ENCODE measurements around the gene ZNF549. TPM values are rescaled to one million over a fixed set of nuclear protein-coding genes. Genes with fewer than 3 reads are reported as not detected.

ZNF549 gene
- total and polyA plus RNA-seq, 2 of the 8 experiments (the other 6 are each of a cell fraction or from before 2014, with no cell fraction given), result 4.3 to 9.7 TPM

GRCh38 chr19:57563547-57563946 lies 36.4 kb downstream of the ZNF549 start:
- Histone ChIP-seq H2AFZ (ENCODE audit: low read length) (no peak overlapping the region), H3K4ac (replicated peaks; ENCODE audit: insufficient read length, low read depth, low read length) (no peak overlapping the region), H3K23me2 (ENCODE audit: low read depth, low read length) (peaks cover 3% of the 10 kb centered on the region; the same call in 1 of the 2 replicates), H3K23ac (ENCODE audit: insufficient read length) (no peak overlapping the region), H3K9me3 (ENCODE audit: insufficient read depth in 2 of 2, low read depth in 1 of 2, low read length in 1 of 2) (peaks cover 49 to 68% of the 10 kb centered on the region in 2 experiments), H2BK15ac (ENCODE audit: low read length) (no peak overlapping the region), H2BK5ac (ENCODE audit: low read depth, low read length) (no peak overlapping the region), H3K27ac (ENCODE audit: low read depth, low read length) (no peak overlapping the region), H3K4me1 (replicated peaks in 1 of 4; ENCODE audit: control insufficient read depth in 3 of 4, insufficient read depth in 4 of 4, low read length in 3 of 4) (peaks cover 0 to 3% (median under 1%) of the 10 kb centered on the region in 4 experiments; a peak in 3 of 7 replicates), H3K56ac (replicated peaks; ENCODE audit: insufficient read length, low read depth, low read length) (no peak overlapping the region), H3K18ac (ENCODE audit: extremely low read depth, low read length) (no peak overlapping the region), H3K79me2 (ENCODE audit: control insufficient read depth in 1 of 2, insufficient read depth in 2 of 2, low read length in 2 of 2) (peaks cover 0 to 10% of the 10 kb centered on the region in 2 experiments; a peak in 2 of 4 replicates), H4K91ac (replicated peaks; ENCODE audit: insufficient read length, low read length) (no peak overlapping the region), H4K5ac (ENCODE audit: insufficient read length, low read depth, low read length) (no peak overlapping the region), H3K14ac (ENCODE audit: insufficient read length) (no peak overlapping the region), H3K9ac (replicated peaks in 1 of 4; ENCODE audit: extremely low read depth in 1 of 4, low read depth in 3 of 4, low read length in 3 of 4) (no peak overlapping the region), H4K20me1 (replicated peaks in 1 of 2; ENCODE audit: control insufficient read depth in 1 of 2, insufficient read depth in 2 of 2, low read length in 2 of 2) (no peaks in the 10 kb centered on the region), H4K8ac (ENCODE audit: extremely low read depth, insufficient read depth, low read length) (no peak overlapping the region), H3K4me3 (ENCODE audit: extremely low read depth in 1 of 4, insufficient read depth in 2 of 4, low read depth in 3 of 4, low read length in 4 of 4) (no peak overlapping the region), H3K36me3 (ENCODE audit: control insufficient read depth in 2 of 4, insufficient read depth in 4 of 4, low read length in 3 of 4) (no peaks in the 10 kb centered on the region), H3K27me3 (replicated peaks in 1 of 4; ENCODE audit: control insufficient read depth in 3 of 4, extremely low read depth in 1 of 4, insufficient read depth in 3 of 4, low read length in 3 of 4) (no peaks in the 10 kb centered on the region), H2AK5ac (ENCODE audit: low read depth, low read length) (no peak overlapping the region), H2BK120ac (replicated peaks; ENCODE audit: low read depth, low read length) (no peak overlapping the region), H2BK12ac (ENCODE audit: low read depth, low read length) (no peak overlapping the region), H2BK20ac (ENCODE audit: low read length) (no peak overlapping the region), H3K79me1 (ENCODE audit: low read depth, low read length) (no peaks in the 10 kb centered on the region), H3K4me2 (ENCODE audit: insufficient read depth in 1 of 2, low read depth in 2 of 2, low read length in 2 of 2) (no peak overlapping the region)
- CTCF ChIA-PET (ENCODE audit: partially characterized antibody), result no interaction called here
- TF ChIP-seq JUND (IDR thresholded peaks at IDR 0.05; ENCODE audit: low read length) (no peak), HDAC6 (IDR thresholded peaks at IDR 0.05; ENCODE audit: low read depth, low read length) (no peak)
- POLR2A ChIA-PET (ENCODE audit: partially characterized antibody), result interaction anchor here (0.6 to 1.3 kb wide), 3 partner anchors 11 to 304 kb away, joined by 3 read pairs; partner anchors contain the start of gene ZIK1
- FAIRE-seq (no peak), DNase-seq (ENCODE audit: low read depth in 1 of 2, low spot score in 2 of 2) (no peak)
- WGBS, 2 experiments (ENCODE audit: extremely low coverage in 1 of 2, insufficient coverage in 1 of 2, insufficient read length in 1 of 2, insufficient replicate concordance in 2 of 2, low coverage in 1 of 2, low lambda C conversion rate in 2 of 2, missing lambda C conversion rate in 1 of 2), result 67% methylated on average over 1 of the region's 1 CpG; no CpG with 5 or more reads in 1 of the 2 experiments

All from H1 (cell line).